Ovary (tissue), 3 donors: Measurements from ENCODE around the gene FGF6.

Experiments used
- CTCF ChIP-seq, 3 donors: fragments of 450-650 bp in 2 of 3; fragments of 200-600 bp in 1 of 3; IDR thresholded peaks; one replicate each; pipeline versions ENCODE4 v1.5.1 to v1.8.0; 2016 to 2022; ENCODE audit warnings: antibody characterized with exemption in 3 of 3, mild to moderate bottlenecking in 1 of 3
- EP300 ChIP-seq: sonication (generic); formaldehyde crosslinking; IDR thresholded peaks from one replicate; pipeline ENCODE4 v1.6.1; 2017; ENCODE audit warnings: antibody characterized with exemption
- POLR2A ChIP-seq: fragments of 450-650 bp; IDR thresholded peaks from one replicate; pipeline ENCODE4 v1.6.1; 2017; ENCODE audit warnings: antibody characterized with exemption, mild to moderate bottlenecking, moderate library complexity
- donor health status: DM: no; HTN: no; CAD: no.

GRCh38 chr12:4395818-4396217, 49.8 kb downstream of the FGF6 start:
- TF ChIP-seq CTCF (IDR thresholded peaks at IDR 0.05), result no peak
- TF ChIP-seq POLR2A, result no peak
- no peak for TF ChIP-seq EP300
